NB4 (cell line): Measurements from ENCODE around the gene ZNF430.

ENCODE experiments used
- DNase-seq: peaks from one replicate; pipeline ENCODE4 v3.0.0; 2010; ENCODE audit warnings: low read depth
- H3K4me3 ChIP-seq: one replicate; pipeline ENCODE4 v1.5.1; 2011; ENCODE audit warnings: mild to moderate bottlenecking, low read depth, low read length, moderate library complexity
- CTCF ChIP-seq: IDR thresholded peaks from one replicate; pipeline ENCODE4 v1.5.1; 2012; ENCODE audit warnings: low read depth, low read length
- MAX ChIP-seq: IDR thresholded peaks from 2 replicates; pipeline ENCODE4 v1.6.1; 2011; ENCODE audit warnings: low read depth, low read length
- MYC ChIP-seq: IDR thresholded peaks from 2 replicates; pipeline ENCODE4 v1.6.1; 2011; ENCODE audit warnings: low read depth, low read length
- POLR2A ChIP-seq: IDR thresholded peaks from 2 replicates; pipeline ENCODE4 v1.6.1; 2011; ENCODE audit warnings: mild to moderate bottlenecking; ENCODE audit not compliant: insufficient read length; ENCODE audit errors: extremely low read depth

ZNF430 gene

GRCh38 chr19:21082011-21082975 is 61.8 kb downstream of the ZNF430 start, which contains the start of gene ZNF714:
ZNF714 (plus strand) TSS chr19:21082203; CDS start chr19:21098269, 16,066 bp downstream.
- DNase-seq = peak; percentile 94
- TF ChIP-seq MYC = no peak
- TF ChIP-seq CTCF = no peak
- peak; percentile 81 for TF ChIP-seq POLR2A

GRCh38 chr19:21084343-21084742 is 63.9 kb downstream of the ZNF430 start:
- DNase-seq = peak; percentile 49
- no peak overlapping the region for H3K4me3 ChIP-seq
- no peak for TF ChIP-seq MYC
- no peak for TF ChIP-seq POLR2A
- no peak for TF ChIP-seq CTCF
- TF ChIP-seq MAX = no peak

More at GRCh38 chr19:21082011-21082975, 61.8 kb downstream of the ZNF430 start, which contains the start of gene ZNF714:
- peak within 1 kb of the TSS; percentile 66 for H3K4me3 ChIP-seq

GRCh38 chr19:21087871-21088270 is 67.4 kb downstream of the ZNF430 start:
- no peak for DNase-seq
- no peak overlapping the region for H3K4me3 ChIP-seq
- TF ChIP-seq POLR2A (no peak), MAX (no peak), MYC (no peak), CTCF (no peak)

GRCh38 chr19:21092109-21092508 is 71.7 kb downstream of the ZNF430 start:
- TF ChIP-seq CTCF = no peak
- TF ChIP-seq POLR2A = no peak
- TF ChIP-seq MAX = no peak
- TF ChIP-seq MYC = no peak
- no peak for DNase-seq
- no peak overlapping the region for H3K4me3 ChIP-seq

GRCh38 chr19:21094347-21095025 is 74.0 kb downstream of the ZNF430 start:
- no peak for TF ChIP-seq MAX
- TF ChIP-seq MYC = no peak
- TF ChIP-seq CTCF = no peak
- no peak for DNase-seq
- H3K4me3 ChIP-seq = no peak overlapping the region

- no peak for TF ChIP-seq CTCF
- no peak overlapping the region for H3K4me3 ChIP-seq
- no peak for DNase-seq
These were observed 77.8 kb downstream of the ZNF430 start for GRCh38 chr19:21098291-21098690.
